Epidermal melanocyte (primary cell): Measurements from ENCODE around the gene IL22RA1.

Source experiments
- DNase-seq: peaks from one replicate; pipeline ENCODE4 v3.0.0; 2011; ENCODE audit warnings: low spot score; ENCODE audit not compliant: insufficient read length

The IL22RA1 gene

GRCh38 chr1:24142546-24143534 lies at the start of gene IL22RA1:
Gene IL22RA1, minus strand, starts transcription at chr1:24143140. Its CDS starts 58 bp downstream, at chr1:24143082.
- DNase-seq, result no peak

GRCh38 chr1:24191860-24192259 lies 48.9 kb upstream of the IL22RA1 start:
- no peak for DNase-seq

GRCh38 chr1:24190983-24191461 lies 48.1 kb upstream of the IL22RA1 start:
- peak; percentile 37 for DNase-seq

GRCh38 chr1:24189528-24189927 lies 46.6 kb upstream of the IL22RA1 start:
- no peak for DNase-seq

- peak; percentile 33 for DNase-seq
Measured at GRCh38 chr1:24186993-24187790, 44.3 kb upstream of the IL22RA1 start, which contains the start of gene IFNLR1. Gene IFNLR1, minus strand, starts transcription at chr1:24187289. Its CDS starts 41 bp downstream, at chr1:24187248.

- DNase-seq, result no peak
Measured at GRCh38 chr1:24186711-24186992, 43.7 kb upstream of the IL22RA1 start.

GRCh38 chr1:24186031-24186710 lies 43.2 kb upstream of the IL22RA1 start:
- no peak for DNase-seq

- DNase-seq, result no peak
Measured at GRCh38 chr1:24185076-24185475, 42.1 kb upstream of the IL22RA1 start.

GRCh38 chr1:24182061-24182460 lies 39.1 kb upstream of the IL22RA1 start:
- DNase-seq, result no peak

GRCh38 chr1:24181619-24182018 lies 38.7 kb upstream of the IL22RA1 start:
- DNase-seq, result no peak

- no peak for DNase-seq
Measured at GRCh38 chr1:24180676-24181075, 37.7 kb upstream of the IL22RA1 start.

GRCh38 chr1:24179251-24179840 lies 36.4 kb upstream of the IL22RA1 start:
- no peak for DNase-seq

GRCh38 chr1:24178407-24178806 lies 35.5 kb upstream of the IL22RA1 start:
- no peak for DNase-seq

GRCh38 chr1:24177161-24177560 lies 34.2 kb upstream of the IL22RA1 start:
- DNase-seq, result no peak

GRCh38 chr1:24175033-24175755 lies 32.3 kb upstream of the IL22RA1 start:
- no peak for DNase-seq

- no peak for DNase-seq
Measured at GRCh38 chr1:24173638-24174575, 31.0 kb upstream of the IL22RA1 start.

- no peak for DNase-seq
Measured at GRCh38 chr1:24172598-24172997, 29.7 kb upstream of the IL22RA1 start.

GRCh38 chr1:24169286-24169685 lies 26.3 kb upstream of the IL22RA1 start:
- no peak for DNase-seq

GRCh38 chr1:24168245-24168644 lies 25.3 kb upstream of the IL22RA1 start:
- DNase-seq, result no peak
